Gastrocnemius medialis (tissue), 4 donors: ENCODE measurements around the gene FTH1.

Source experiments
- POLR2A ChIP-seq, 2 donors: fragments of 450-650 bp; IDR thresholded peaks; one replicate each; pipeline ENCODE4 v1.6.1; 2017; ENCODE audit warnings: antibody characterized with exemption in 2 of 2, mild to moderate bottlenecking in 2 of 2, moderate library complexity in 2 of 2
- TF ChIP-seq, protein P1 (sequence below), 5 experiments: fragments of 450-650 bp in 3 of 5; fragments of 200-600 bp in 2 of 5; sonication (generic) in 2 of 5; IDR thresholded peaks in 4 of 5; conservative IDR thresholded peaks in 1 of 5; 1 replicate in 4 of 5; 2 replicates in 1 of 5; pipeline ENCODE4 v1.5.1; 2016 to 2019; ENCODE audit warnings: antibody characterized with exemption in 5 of 5, mild to moderate bottlenecking in 3 of 5, moderate library complexity in 3 of 5

DNA sequence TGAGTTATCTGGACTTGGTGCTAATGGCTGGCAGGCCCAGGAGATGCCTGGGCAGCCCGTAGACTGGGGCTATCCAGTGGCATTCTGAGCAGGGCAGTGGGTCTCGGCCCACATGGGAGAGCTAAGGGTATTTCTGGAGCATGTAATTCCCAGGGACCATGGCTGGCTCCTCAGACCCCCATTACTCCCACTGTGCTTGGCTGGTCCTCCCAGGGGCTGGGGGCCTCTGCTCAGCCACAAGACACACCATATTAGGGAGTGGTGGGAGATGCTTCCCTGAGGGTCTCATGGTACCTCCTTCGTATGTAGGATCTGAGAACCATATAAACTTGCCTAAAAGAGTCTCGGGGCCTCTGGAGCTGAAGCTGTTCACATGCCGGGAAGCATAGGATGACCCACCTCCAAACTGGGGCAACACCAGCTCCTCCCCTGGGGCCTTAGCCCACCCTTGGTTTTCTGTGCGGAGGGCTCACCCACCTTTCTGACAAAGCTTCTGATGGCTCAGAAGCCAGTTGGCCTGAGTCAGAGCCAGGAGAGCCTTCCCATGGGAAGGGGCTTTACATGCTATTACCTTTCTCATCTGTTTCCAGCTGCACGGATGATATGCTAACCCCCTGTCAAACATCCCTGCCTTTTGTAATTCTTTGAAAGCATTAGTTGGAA is 9.5 kb upstream of the FTH1 start:
- TF ChIP-seq, protein P1, sequence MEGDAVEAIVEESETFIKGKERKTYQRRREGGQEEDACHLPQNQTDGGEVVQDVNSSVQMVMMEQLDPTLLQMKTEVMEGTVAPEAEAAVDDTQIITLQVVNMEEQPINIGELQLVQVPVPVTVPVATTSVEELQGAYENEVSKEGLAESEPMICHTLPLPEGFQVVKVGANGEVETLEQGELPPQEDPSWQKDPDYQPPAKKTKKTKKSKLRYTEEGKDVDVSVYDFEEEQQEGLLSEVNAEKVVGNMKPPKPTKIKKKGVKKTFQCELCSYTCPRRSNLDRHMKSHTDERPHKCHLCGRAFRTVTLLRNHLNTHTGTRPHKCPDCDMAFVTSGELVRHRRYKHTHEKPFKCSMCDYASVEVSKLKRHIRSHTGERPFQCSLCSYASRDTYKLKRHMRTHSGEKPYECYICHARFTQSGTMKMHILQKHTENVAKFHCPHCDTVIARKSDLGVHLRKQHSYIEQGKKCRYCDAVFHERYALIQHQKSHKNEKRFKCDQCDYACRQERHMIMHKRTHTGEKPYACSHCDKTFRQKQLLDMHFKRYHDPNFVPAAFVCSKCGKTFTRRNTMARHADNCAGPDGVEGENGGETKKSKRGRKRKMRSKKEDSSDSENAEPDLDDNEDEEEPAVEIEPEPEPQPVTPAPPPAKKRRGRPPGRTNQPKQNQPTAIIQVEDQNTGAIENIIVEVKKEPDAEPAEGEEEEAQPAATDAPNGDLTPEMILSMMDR (IDR thresholded peaks at IDR 0.05 in 4 of 5, conservative IDR thresholded peaks at IDR 0.05 in 1 of 5), result no peak
- TF ChIP-seq POLR2A (IDR thresholded peaks at IDR 0.05), result no peak
